H9 (cell line): ENCODE data around the gene TPT1. TPM values are rescaled to one million over a fixed set of nuclear protein-coding genes. Genes with fewer than 3 reads are reported as not detected.

Experiments used
- DNase-seq: peaks from one replicate; pipeline ENCODE4 v3.0.0-alpha.2; 2017
- H2AFZ ChIP-seq: one replicate; pipeline ENCODE4 v1.6.1; 2013; ENCODE audit warnings: mild to moderate bottlenecking, low read length, control low read depth, moderate library complexity
- H2AK5ac ChIP-seq: 2 replicates; pipeline ENCODE4 v1.6.1; 2013; ENCODE audit warnings: low read length, control low read depth, mixed read lengths; ENCODE audit not compliant: insufficient read length
- H2BK120ac ChIP-seq: one replicate; pipeline ENCODE4 v1.6.1; 2013; ENCODE audit warnings: low read depth, mild to moderate bottlenecking, low read length, control low read depth, inconsistent platforms; ENCODE audit not compliant: poor library complexity, severe bottlenecking
- H2BK12ac ChIP-seq: 2 replicates; pipeline ENCODE4 v1.6.1; 2013; ENCODE audit warnings: low read length, control low read depth, mixed read lengths, low read depth; ENCODE audit not compliant: insufficient read length
- H2BK15ac ChIP-seq: 2 replicates; pipeline ENCODE4 v1.6.1; 2013; ENCODE audit warnings: low read depth, low read length, control low read depth
- H2BK20ac ChIP-seq: one replicate; pipeline ENCODE4 v1.6.1; 2013; ENCODE audit warnings: low read depth, mild to moderate bottlenecking, low read length, control low read depth, inconsistent platforms; ENCODE audit not compliant: poor library complexity, severe bottlenecking
- H2BK5ac ChIP-seq: 2 replicates; pipeline ENCODE4 v1.6.1; 2013; ENCODE audit warnings: low read length, control low read depth, mixed read lengths; ENCODE audit not compliant: insufficient read length
- H3K14ac ChIP-seq: 2 replicates; pipeline ENCODE4 v1.6.1; 2013; ENCODE audit warnings: low read length, control low read depth; ENCODE audit not compliant: insufficient read depth
- H3K18ac ChIP-seq: 2 replicates; pipeline ENCODE4 v1.6.1; 2013; ENCODE audit warnings: low read depth, mild to moderate bottlenecking, mixed read lengths, low read length, control low read depth; ENCODE audit not compliant: insufficient read length
- H3K23ac ChIP-seq: 2 replicates; pipeline ENCODE4 v1.6.1; 2013; ENCODE audit warnings: low read length, control low read depth, mixed read lengths, low read depth; ENCODE audit not compliant: insufficient read length
- H3K23me2 ChIP-seq: 2 replicates; pipeline ENCODE4 v1.6.1; 2013; ENCODE audit warnings: low read depth, mild to moderate bottlenecking, mixed read lengths, low read length, control low read depth; ENCODE audit not compliant: insufficient read length, poor library complexity, severe bottlenecking
- H3K27ac ChIP-seq: 2 replicates; pipeline ENCODE4 v1.5.1; 2013; ENCODE audit warnings: low read length, control low read depth, mixed read lengths, low read depth; ENCODE audit not compliant: insufficient read length
- H3K27me3 ChIP-seq: 2 replicates; pipeline ENCODE4 v1.6.1; 2013; ENCODE audit warnings: low read length, control low read depth, inconsistent platforms; ENCODE audit not compliant: insufficient read depth
- H3K4ac ChIP-seq: 2 replicates; pipeline ENCODE4 v1.6.1; 2013; ENCODE audit warnings: low read depth, mild to moderate bottlenecking, control low read depth, inconsistent platforms, low read length, moderate library complexity
- H3K4me1 ChIP-seq: 2 replicates; pipeline ENCODE4 v1.6.1; 2013; ENCODE audit warnings: low read length, control low read depth, inconsistent platforms; ENCODE audit not compliant: insufficient read depth
- H3K4me2 ChIP-seq: 2 replicates; pipeline ENCODE4 v1.6.1; 2013; ENCODE audit warnings: low read length, control low read depth, mixed read lengths; ENCODE audit not compliant: insufficient read length, insufficient read depth
- H3K56ac ChIP-seq: 2 replicates; pipeline ENCODE4 v1.6.1; 2013; ENCODE audit warnings: low read depth, mild to moderate bottlenecking, mixed read lengths, low read length, control low read depth; ENCODE audit not compliant: insufficient read length
- H3K79me1 ChIP-seq: 2 replicates; pipeline ENCODE4 v1.6.1; 2013; ENCODE audit warnings: low read depth, mild to moderate bottlenecking, moderate library complexity, low read length, control low read depth, inconsistent platforms; ENCODE audit not compliant: insufficient read depth, poor library complexity, severe bottlenecking
- H3K79me2 ChIP-seq: 2 replicates; pipeline ENCODE4 v1.6.1; 2013; ENCODE audit warnings: low read length, control low read depth, inconsistent platforms; ENCODE audit not compliant: insufficient read depth
- H3K9ac ChIP-seq: 2 replicates; pipeline ENCODE4 v1.6.1; 2013; ENCODE audit warnings: low read length, control low read depth, mixed read lengths; ENCODE audit not compliant: insufficient read length; ENCODE audit errors: extremely low read depth
- H3K9me3 ChIP-seq: one replicate; pipeline ENCODE4 v1.6.1; 2013; ENCODE audit warnings: low read depth, low read length, inconsistent platforms; ENCODE audit not compliant: control insufficient read depth
- H3T11ph ChIP-seq: one replicate; pipeline ENCODE4 v1.6.1; 2013; ENCODE audit warnings: mild to moderate bottlenecking, low read length, control low read depth, inconsistent platforms
- H4K20me1 ChIP-seq: one replicate; pipeline ENCODE4 v1.6.1; 2013; ENCODE audit not compliant: control insufficient read depth, insufficient read length, insufficient read depth
- H4K5ac ChIP-seq: 2 replicates; pipeline ENCODE4 v1.6.1; 2013; ENCODE audit warnings: low read depth, mild to moderate bottlenecking, mixed read lengths, low read length, control low read depth; ENCODE audit not compliant: insufficient read length
- H4K8ac ChIP-seq: replicated peaks from 2 replicates; pipeline ENCODE4 v1.6.1; 2013; ENCODE audit warnings: low read length, control low read depth, mixed read lengths, low read depth; ENCODE audit not compliant: insufficient read length
- H4K91ac ChIP-seq: 2 replicates; pipeline ENCODE4 v1.6.1; 2013; ENCODE audit warnings: low read depth, mild to moderate bottlenecking, moderate library complexity, mixed read lengths, low read length, control low read depth; ENCODE audit not compliant: insufficient read length
- H3K27ac Mint-ChIP-seq, 3 experiments: 2 replicates in 2 of 3; 3 replicates in 1 of 3; pipeline ENCODE4 v1.8.0; 2020 to 2021; ENCODE audit warnings: mixed read lengths in 3 of 3, mild to moderate bottlenecking in 1 of 3, moderate library complexity in 1 of 3
- H3K27me3 Mint-ChIP-seq: 2 replicates; pipeline ENCODE4 v1.8.0; 2021; ENCODE audit warnings: low read depth, mild to moderate bottlenecking, moderate library complexity, mixed read lengths
- H3K36me3 Mint-ChIP-seq, 3 experiments: 2 replicates in 2 of 3; 3 replicates in 1 of 3; pipeline ENCODE4 v1.8.0; 2020 to 2021; ENCODE audit warnings: low read depth in 3 of 3, mixed read lengths in 3 of 3; ENCODE audit not compliant: insufficient read depth in 1 of 3
- H3K4me1 Mint-ChIP-seq, 2 experiments: 2 replicates each; pipeline ENCODE4 v1.8.0; 2020; ENCODE audit warnings: mixed read lengths in 2 of 2
- H3K4me3 Mint-ChIP-seq, 2 experiments: 2 replicates in 1 of 2; 3 replicates in 1 of 2; pipeline ENCODE4 v1.8.0; 2020 to 2021; ENCODE audit warnings: mild to moderate bottlenecking in 2 of 2, mixed read lengths in 2 of 2, moderate library complexity in 1 of 2
- H3K9me3 Mint-ChIP-seq, 2 experiments: 2 replicates in 1 of 2; 3 replicates in 1 of 2; pipeline ENCODE4 v1.8.0; 2020; ENCODE audit warnings: mild to moderate bottlenecking in 2 of 2, mixed read lengths in 2 of 2, moderate library complexity in 1 of 2
- WGBS: extraction: QIAGEN DNeasy Blood & Tissue Kit; methylation state at CpG from one replicate; pipeline ENCODE4 v1.1.7; 2013; ENCODE audit warnings: missing lambda C conversion rate, low lambda C conversion rate, mixed read lengths; ENCODE audit not compliant: insufficient read length; ENCODE audit errors: extremely low coverage; 5-methylcytosine and 5-hydroxymethylcytosine counted together
- total RNA-seq: library from RNA; stranded (reverse); gene quantifications from 2 replicates; pipeline ENCODE4 v1.2.1, GENCODE V29; 2021
- TF ChIP-seq, protein P1 (sequence below): fragments of 200-600 bp; sonication (generic); conservative IDR thresholded peaks from 3 replicates; pipeline ENCODE4 v1.8.0; 2021; ENCODE audit warnings: antibody characterized with exemption, mild to moderate bottlenecking

The TPT1 gene
- total RNA-seq, 1 experiment from 2014 or later = 2,205 TPM

- no peak overlapping the region for H2AK5ac ChIP-seq
- H3K9ac ChIP-seq = peak overlapping the region; percentile 94
- H2BK12ac ChIP-seq = no peak overlapping the region
- Mint-ChIP-seq H3K27ac (peak overlapping the region; percentile 99 to 100 (median 100)), H3K27me3 (peaks cover 2% of the 10 kb centered on the region; the same call in 1 of the 2 replicates), H3K4me3 (peak overlapping the region; percentile 97 to 99), H3K36me3 (peaks cover 57 to 70% (median 66%) of the 10 kb centered on the region in 3 experiments), H3K4me1 (peaks cover 20 to 23% of the 10 kb centered on the region in 2 experiments), H3K9me3 (peaks cover 0 to 5% of the 10 kb centered on the region in 2 experiments; a peak in 3 of 5 replicates)
- peaks cover 9% of the 10 kb centered on the region for H3K79me2 ChIP-seq
- H3K56ac ChIP-seq = no peak overlapping the region
- TF ChIP-seq, protein P1, sequence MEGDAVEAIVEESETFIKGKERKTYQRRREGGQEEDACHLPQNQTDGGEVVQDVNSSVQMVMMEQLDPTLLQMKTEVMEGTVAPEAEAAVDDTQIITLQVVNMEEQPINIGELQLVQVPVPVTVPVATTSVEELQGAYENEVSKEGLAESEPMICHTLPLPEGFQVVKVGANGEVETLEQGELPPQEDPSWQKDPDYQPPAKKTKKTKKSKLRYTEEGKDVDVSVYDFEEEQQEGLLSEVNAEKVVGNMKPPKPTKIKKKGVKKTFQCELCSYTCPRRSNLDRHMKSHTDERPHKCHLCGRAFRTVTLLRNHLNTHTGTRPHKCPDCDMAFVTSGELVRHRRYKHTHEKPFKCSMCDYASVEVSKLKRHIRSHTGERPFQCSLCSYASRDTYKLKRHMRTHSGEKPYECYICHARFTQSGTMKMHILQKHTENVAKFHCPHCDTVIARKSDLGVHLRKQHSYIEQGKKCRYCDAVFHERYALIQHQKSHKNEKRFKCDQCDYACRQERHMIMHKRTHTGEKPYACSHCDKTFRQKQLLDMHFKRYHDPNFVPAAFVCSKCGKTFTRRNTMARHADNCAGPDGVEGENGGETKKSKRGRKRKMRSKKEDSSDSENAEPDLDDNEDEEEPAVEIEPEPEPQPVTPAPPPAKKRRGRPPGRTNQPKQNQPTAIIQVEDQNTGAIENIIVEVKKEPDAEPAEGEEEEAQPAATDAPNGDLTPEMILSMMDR = no peak
- no peaks in the 10 kb centered on the region for H3K9me3 ChIP-seq
- H3K18ac ChIP-seq = no peak overlapping the region
- H3K4ac ChIP-seq = no peak overlapping the region
- H3K14ac ChIP-seq = no peak overlapping the region
- no peak overlapping the region for H2BK15ac ChIP-seq
- no peak for DNase-seq
- H4K5ac ChIP-seq = no peak overlapping the region
- H2BK20ac ChIP-seq = no peak overlapping the region
- no CpG with 5 or more reads among the region's 11 CpGs for WGBS
- H3K23me2 ChIP-seq = peaks cover 12% of the 10 kb centered on the region
- H4K20me1 ChIP-seq = no peaks in the 10 kb centered on the region
- H3K79me1 ChIP-seq = no peaks in the 10 kb centered on the region
- H2BK5ac ChIP-seq = no peak overlapping the region
- no peak overlapping the region for H4K91ac ChIP-seq
- H3K27ac ChIP-seq = peak overlapping the region; percentile 9
- no peak overlapping the region for H2AFZ ChIP-seq
- peak overlapping the region; percentile 99 for H3K4me2 ChIP-seq
- H2BK120ac ChIP-seq = no peak overlapping the region
- no peak overlapping the region for H4K8ac ChIP-seq
- no peaks in the 10 kb centered on the region for H3K4me1 ChIP-seq
- H3K23ac ChIP-seq = no peak overlapping the region
- no peaks in the 10 kb centered on the region for H3K27me3 ChIP-seq
- H3T11ph ChIP-seq = no peak overlapping the region
Observed at GRCh38 chr13:45339867-45340266, 1.1 kb downstream of the TPT1 start.
